GM18858 (cell line): ENCODE measurements around the gene TBC1D8.
A peak's percentile ranks its signal among the peaks of the same experiment; 100 is the strongest.
"Not testable (repeated sequence)": the region's sequence is repeated elsewhere in the genome, so short reads cannot be mapped to it uniquely, and the experiment has no call there.

Experiments used
- ATAC-seq: cut with Tn5 transposase; IDR thresholded peaks from one replicate; pipeline ENCODE4 v1.9.1; 2021; ENCODE audit not compliant: unreplicated experiment

Gene TBC1D8

DNA sequence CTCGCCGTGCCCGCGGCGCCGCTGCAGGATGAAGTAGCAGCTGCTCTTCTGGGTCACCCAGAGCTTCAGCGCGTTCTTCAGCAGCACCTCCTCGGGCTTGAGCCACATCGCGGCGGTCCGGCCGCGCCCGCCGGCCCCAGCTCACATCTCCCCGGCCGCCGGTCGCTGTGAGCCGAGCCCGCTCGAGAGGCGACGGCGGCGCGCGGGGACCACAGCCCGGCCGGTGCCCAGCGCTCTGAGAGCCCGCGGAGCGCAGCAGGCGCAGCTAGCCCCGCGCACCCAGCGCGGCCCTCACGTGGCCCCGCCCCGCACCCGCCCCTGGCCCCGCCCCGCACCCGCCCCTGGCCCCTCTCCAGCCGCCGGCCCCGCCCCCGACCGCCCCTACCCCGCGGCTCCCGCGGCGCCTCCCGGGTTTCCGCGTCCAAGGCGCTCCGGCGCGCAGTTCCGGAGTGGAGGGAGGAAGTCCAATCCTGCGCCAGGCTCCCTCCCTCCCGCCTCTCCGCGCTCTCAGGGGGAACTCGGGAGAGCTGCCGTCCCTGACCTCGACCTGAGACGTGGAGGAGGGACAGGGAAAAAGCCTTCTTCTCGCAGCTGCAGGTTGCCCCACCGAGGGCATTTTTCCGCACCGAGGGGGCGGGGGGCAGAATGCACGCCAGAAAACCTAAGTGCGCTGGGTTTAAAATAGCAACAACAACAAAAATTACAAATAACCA is at the start of gene TBC1D8:
Gene TBC1D8 (minus strand): TSS at position 237 of the 713 bp plus-strand sequence. CDS start 129 bp downstream, at position 108.
- ATAC-seq = peak; percentile 52

DNA sequence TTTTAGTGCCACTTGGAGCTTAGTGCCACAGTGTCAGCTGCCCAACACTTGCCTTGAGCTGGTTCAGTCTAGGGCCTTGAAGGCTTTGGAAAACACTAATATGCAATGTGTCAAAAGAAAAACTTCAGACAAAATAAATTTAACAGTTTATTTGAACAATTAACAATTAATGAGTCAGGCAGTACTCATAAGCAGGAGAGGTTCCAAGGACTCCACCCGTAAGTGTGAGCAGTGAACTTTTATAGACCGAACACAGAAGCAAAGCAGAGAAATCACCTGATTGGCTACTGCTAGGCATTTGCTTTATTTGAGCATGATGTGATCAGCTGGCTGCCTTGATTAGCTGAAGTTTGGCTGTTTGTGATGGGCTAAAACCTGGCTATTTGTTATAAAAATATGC is 49.5 kb upstream of the TBC1D8 start:
- no peak for ATAC-seq

DNA sequence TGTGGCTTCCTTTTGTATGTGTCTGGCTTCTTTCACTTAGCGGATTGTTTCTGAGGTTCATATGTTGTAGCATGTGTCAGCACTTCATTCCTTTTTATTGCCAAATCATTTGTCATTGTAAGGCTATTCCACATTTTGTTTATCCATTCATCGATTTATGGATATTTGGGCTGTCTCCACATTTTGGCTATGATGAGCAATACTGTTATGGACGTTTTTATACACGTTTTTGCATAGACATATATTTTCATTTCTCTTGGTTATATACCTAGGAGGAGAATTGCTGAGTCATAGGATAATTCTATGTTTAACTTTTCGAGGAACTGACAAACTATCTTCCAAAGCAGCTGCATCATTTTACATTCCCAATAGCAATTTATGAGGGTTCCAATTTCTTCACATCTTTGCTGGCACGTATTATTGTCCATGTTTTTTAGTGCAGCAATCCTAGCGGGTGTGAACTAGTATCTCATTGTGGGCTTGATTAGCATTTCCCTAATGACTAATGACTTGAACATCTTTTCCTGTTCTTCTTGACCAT is 48.1 kb upstream of the TBC1D8 start:
- ATAC-seq = no peak

DNA sequence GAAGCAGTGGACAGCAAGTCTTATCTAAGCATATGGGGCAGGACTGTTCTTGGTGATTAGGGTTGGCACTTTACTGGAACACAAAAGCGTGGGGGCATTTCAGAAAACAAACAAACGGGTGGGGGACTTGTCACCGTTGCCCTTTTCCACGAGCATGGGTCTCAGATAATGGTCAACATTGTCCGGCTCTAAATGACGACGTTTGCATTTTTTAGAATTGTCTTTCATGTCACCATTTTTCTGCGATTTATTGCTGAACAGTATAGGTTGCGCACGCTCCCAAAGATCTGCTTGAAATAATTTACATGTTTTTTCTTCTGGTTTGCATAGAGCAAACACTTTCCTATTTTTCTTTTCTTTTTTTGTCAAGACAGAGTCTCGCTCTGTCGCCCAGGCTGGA is 46.6 kb upstream of the TBC1D8 start:
- ATAC-seq = no peak

DNA sequence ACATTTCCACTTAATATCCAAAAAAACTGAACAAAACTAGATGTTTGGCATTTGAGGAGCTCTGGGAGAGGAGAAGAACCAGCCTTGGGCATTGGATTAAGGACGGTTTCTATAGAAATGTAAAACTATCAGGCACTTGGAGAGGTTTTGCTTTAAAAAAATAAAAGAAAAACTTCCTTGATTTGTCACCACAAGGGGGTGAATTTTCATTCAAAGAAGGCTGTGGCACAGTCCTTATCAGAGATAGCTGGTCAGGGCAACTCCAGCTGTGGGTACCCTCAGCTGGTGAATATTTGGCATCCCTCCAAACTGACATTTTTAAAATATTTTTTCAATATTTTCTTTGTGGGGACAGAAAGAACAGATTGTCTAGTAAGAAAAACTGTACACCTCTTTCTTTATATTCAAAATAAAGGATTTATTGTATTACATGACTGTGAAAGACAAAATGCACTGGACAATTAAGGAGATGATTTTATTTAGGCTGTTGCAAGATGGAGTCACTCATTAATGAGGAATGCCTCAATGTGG is 46.1 kb upstream of the TBC1D8 start:
- no peak for ATAC-seq

DNA sequence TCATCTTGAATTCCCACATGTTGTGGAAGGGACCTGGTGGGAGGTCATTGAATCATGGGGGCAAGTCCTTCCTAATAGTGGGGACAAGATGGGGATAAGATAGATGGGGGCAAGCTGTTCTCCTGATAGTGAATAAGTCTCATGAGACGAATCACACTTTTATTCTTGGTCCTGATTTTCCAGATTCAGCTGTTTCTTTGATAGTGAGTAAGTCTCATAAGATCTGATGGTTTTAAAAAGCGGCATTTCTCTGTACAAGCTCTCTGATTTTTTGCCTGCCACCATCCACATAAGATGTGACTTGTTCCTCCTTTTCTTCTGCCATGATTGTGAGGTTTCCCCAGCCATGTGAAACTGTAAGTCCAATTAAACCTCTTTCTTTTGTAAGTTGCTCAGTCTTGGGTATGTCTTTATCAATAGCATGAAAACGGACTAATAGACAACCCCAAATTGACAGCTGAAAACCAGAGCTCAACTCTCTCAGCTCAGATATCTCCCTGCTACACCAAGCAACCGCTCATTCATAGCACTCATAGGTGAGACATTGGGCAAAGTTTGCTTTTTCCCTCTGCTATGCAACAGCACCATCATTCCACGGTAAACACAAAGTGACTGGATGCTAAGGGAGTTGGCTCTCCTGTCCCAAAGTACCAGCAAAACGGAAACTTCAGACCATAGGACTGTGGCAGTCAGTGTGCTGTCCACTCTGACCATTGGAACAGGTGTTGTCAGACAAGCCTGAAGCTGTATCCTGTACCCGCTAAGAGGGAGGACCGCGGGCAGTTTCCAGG is 44.9 kb upstream of the TBC1D8 start:
- ATAC-seq = no peak

DNA sequence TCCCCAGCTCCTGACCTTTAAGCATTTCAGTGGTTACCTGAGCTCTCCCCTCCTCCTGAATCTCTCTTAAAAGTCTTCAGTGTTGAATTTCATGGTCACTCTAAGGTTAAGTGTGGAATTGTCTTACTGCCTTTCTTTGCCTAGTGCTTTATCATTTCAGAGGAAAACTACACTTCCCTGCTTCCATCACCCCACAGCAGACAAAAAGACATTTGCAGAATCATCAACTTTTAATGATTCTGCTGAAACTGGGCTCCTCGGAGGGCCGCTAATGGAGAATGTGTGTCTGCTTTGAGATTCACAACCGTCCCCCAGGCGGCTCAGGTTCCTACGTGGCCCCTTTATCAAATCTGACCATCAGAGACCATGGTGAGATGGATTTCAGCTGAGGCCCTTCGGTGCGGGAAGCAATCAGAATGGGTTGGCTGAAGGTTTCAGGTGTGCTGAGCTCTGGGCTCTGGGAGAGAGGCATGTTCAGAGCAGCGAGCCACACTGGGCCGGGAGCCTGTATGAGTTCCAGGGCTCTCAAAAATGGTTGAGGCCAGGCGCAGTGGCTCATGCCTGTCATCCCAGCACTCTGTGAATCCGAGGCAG is 41.9 kb upstream of the TBC1D8 start:
- no peak for ATAC-seq

DNA sequence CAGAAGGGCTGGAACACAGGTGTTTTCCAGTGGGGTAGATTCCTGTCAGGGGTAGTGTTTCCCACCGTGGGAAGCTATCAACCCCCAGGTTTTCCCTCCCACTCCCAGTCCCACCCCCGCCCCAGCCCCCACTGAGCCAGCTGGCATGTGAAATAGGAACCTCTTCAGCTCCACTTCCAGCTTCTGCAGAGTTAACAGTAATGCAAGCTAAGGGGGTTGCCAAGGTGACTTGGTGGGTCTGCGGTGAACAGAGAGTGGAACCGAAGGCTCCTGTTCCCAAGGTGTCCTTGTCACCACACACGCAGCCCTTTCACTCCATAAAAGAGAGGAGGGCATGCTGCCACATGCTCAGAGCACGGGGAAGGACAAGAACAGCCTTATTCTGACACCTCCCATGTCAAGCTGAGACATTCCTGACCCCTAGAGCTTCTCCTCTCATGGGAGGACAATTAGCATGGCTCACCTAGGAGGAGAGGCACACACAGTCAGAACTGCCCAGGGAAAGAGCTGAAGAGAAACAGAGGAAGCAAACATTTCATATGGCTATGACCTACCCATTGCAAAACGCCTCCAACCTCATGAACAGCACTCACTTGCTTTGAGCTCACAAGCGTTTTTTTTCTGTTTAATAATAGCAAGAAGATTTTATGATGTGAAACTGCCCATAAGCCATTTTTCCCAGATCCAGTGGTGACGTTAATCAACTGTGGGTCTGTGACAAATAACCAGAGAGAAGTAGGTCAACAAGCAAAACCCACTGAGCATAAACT is 39.8 kb upstream of the TBC1D8 start:
- ATAC-seq = no peak

DNA sequence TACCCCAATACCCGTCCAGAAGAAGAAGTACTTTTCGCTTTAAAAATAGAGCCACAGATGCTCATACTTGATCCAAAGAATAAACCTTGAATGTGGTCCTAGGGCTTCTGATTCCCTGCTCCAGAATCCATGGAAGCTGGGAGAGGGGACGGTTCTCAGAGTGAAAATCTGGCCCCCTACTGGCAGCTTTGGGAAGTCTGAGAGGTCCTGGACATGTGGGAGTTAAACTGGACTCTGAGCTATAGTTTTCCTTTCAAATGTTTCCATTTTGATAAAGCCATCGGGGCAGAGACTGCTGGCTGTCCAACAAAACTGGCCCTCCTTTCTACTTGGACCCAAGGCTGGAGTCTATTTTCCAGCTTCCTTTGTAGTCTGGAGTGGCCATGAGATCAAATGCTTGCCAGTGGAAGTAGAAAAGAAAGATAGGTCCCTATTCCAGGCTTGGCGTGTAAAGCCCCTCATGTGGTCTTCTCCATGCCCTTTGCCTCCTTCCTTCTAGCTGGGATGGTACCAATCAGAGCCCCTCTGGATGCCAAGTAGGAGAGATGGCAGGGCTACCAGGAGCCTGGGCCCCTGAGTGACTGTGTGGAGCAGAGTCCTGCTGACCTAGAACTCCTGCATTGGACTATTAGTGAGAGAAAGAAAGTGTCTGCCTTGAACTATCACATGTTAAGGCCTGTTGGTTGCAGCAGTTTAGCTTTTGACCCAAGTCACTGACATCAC is 37.7 kb upstream of the TBC1D8 start:
- ATAC-seq = no peak

DNA sequence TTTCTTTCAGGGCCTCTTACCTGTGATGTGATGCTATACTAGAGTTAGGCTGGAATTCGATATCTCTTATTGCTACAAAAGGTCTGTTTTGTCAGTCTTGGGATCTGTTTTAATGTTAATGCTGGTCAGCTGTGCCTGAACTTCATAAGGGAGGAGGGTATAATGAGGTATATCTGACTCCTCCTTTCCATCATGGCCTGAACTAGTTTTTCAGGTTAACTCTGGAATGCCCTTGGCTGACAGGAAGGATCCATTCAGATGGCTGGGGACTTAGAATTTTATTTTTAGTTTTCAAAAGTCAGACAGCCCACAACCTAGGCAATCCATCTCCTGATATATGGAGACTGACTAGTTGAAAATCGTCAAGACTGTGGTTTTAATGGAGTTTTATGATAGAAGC is 35.9 kb upstream of the TBC1D8 start:
- ATAC-seq = no peak

DNA sequence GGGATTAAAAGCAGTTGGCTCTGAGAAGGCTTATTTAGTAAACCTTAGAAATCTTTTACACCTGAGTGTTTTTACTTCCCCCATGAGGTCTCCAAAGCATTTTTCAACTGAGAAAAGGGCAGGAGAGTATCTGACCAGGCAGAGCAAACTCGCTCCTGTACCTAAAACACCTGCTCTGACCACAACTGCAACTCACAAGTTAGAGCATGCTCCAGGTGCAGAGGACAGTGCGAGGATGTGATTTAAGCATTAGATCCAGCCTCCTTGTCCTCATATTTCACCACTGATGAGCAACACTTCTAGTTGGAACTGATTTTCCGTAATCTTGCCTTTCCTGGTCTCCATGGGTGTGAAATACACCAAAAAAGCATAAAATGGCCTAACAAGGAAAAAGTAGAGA is 34.5 kb upstream of the TBC1D8 start:
- ATAC-seq = no peak

DNA sequence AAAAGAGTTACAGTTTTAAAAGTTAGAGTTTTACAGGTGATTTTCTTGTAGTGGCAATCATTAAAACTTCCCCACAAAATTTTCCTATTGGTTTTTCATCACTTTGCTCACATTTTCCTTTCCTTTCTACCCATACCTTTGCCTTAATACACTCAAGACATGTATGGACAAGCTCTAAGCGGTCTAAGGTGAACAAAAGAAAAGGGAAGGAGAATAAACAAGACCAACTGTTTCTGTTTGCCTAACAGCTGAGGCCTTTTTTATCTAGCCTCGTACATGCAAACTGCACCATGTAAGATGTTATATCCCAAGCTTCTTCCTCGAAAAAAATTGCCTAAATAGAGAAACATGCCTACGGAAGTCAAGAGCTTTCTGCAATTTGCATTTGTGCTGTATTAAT is 33.9 kb upstream of the TBC1D8 start:
- ATAC-seq = no peak

DNA sequence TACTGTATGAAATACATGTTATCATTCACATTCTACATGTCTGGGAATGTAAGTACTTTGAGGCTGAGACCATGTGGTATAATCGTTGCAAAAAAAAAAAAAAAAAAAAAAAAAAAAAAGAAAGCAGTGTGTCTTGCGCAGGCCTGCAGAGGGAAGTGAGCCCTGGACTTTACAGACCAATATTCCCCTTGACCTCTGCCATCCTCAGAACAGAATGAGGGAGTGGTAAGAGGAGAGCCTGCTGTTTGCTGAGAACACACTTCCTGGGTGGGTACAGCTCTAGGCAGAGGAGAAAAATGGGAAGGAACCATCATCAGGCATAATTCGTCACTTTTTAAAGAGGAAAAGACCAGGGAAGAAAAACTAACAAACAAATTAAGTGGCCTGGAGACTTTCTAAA is 28.8 kb upstream of the TBC1D8 start:
- no peak for ATAC-seq

DNA sequence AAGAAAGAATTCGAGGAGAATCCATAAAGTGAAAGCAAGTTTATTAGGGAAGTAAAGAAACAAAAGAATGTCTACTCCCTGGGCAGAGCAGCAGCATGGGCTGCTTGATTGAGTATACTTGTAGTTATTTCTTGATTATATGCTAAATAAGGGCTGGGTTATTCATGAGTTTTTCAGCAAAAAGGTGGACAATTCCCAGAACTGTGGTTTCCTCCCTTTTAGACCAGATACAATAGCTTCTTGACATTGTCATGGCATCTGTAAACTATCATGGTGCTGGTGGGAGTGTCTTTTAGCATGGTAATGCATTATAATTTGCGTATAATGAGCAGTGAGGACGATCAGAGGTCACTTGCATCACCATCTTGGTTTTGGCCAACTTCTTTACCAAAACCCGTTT is 25.6 kb upstream of the TBC1D8 start:
- no peak for ATAC-seq

DNA sequence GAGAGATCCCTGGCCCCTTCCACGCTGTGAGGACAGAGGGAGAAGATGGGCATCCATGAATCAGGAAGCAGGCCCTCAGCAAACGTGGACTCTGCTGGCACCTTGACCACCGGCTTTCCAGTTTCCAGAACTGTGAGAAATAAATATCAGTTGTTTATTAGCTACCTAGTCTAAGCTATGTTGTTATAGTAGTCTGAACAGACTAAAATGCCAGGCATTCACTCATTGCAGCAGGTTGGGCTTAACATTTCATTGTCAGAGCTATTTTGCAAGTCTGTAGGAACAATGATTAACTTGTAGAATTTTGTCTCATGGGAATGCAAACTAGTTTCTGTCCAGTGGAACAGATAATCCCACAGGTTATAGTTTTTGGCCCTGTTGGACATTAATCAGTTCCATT is 24.8 kb upstream of the TBC1D8 start:
- no peak for ATAC-seq

DNA sequence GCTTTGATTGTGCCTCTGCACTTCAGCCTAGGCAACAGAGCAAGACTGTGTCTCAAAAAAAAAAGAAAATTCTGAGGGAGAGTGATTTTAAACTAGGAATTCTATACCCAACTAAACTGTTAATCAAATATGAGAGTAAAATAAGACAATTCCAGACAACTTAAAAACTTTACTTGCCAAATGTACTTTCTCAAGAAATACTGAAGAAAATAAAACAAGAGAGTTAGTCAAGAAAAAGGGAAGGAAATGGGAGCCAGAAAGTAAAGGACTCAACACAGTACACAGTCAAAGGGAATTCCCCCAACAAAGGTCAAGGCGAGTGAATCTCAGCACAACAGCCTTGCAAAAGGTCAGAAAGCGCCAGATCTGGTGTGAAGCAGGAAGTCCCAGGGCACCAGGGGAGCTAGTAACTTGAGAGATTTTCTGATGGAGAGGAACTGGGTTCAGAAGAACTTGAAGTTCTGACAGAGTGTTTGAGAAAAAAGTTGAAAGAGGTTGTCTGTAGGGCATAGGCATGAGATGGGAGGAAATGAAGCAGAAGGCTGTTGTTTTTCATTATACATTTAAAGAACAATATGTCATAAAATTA is 22.6 kb upstream of the TBC1D8 start:
- ATAC-seq = no peak

DNA sequence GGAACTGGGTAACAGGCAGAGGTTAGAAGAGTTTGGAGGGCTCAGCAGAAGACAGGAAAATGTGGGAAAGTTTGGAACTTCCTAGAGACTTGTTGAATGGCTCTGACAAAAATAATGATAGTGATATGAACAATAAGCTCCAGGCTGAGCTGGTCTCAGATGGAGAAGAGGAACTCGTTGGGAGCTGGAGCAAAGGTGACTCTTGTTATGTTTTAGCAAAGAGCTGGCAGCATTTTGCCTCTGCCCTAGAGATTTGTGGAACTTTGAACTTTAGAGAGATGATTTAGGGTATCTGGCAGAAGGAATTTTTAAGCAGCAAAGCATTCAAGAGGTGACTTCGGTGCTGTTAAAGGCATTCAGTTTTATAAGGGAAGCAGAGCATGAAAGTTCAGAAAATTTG is 18.6 kb upstream of the TBC1D8 start:
- ATAC-seq = not testable (repeated sequence)

DNA sequence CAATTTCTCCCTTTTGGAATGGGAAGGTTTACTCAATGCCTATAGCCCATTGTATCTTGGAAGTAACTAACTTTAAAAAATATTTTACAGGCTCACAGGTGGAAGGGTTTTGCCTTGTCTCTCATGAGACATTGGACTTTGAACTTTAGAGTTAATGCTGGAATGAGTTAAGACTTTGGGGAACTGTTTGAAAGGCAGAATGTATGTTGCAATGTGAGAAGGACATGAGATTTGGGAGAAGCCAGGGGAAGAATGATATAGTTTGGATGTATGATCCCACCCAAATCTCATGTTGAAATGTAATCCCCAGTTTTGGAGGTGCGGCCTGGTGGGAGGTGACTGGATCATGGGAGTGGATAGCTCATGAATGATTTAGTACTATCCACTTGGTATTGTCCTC is 17.5 kb upstream of the TBC1D8 start:
- no peak for ATAC-seq

DNA sequence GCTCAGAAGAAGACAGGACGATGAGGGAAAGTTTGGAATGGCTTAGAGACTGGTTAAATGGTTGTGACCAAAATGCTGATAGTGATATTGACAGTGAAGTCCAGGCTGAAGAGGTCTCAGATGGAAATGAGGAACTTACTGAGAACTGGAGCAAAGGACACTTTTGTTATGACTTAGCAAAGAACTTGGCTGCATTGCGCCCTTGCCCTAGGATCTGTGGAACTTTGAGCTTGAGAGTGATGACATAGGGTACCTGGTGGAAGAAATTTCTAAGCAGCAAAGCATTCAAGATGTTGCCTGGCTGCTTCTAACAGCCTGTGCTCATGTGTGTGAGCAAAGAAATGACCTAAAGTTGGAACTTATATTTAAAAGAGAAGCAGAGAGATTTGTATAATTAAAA is 16.4 kb upstream of the TBC1D8 start:
- ATAC-seq = not testable (repeated sequence)

DNA sequence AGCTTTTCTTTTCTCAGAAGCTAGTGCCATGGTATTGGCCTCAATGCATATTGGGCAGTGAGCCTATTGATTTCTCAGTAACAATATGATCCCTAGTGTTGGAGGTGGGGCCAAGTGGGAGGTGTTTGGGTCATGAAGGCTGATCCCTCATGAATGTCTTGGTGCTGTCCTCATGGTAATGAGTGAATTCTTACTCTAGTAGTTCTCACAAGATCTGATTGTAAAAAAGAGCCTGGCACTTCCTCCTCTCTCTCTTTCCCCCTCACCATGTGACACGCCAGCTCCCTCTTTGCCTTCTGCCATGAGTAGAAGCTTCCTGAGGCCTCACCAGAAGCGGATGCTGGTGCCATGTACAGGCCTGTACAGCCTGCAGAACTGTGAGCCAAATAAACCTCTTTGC is 12.8 kb upstream of the TBC1D8 start:
- ATAC-seq = no peak
